ENCODE results near the gene NOD2.

NOD2 gene

GRCh38 chr16:50683689-50684374 is 9.6 kb upstream of the NOD2 start:
- Histone ChIP-seq H3K23ac (ENCODE audit: low read depth, low read length, poor library complexity) (peak overlapping the region; percentile 6), H2BK5ac (ENCODE audit: low read length) (no peak overlapping the region), H3K18ac (ENCODE audit: low read length) (no peak overlapping the region), H2BK15ac (ENCODE audit: low read length) (no peak overlapping the region), H3K36me3 (replicated peaks in 1 of 2; ENCODE audit: control insufficient read depth in 2 of 2, insufficient read depth in 2 of 2, low read length in 2 of 2) (no peaks in the 10 kb centered on the region), H3K4me2 (ENCODE audit: insufficient read depth, low read length, poor library complexity, severe bottlenecking) (no peak overlapping the region), H4K8ac (ENCODE audit: low read depth, low read length) (no peak overlapping the region), H3K79me1 (ENCODE audit: low read depth, low read length) (no peaks in the 10 kb centered on the region), H3K4ac (ENCODE audit: low read length) (no peak overlapping the region), H3K14ac (ENCODE audit: low read length) (no peak overlapping the region), H3K4me1 (ENCODE audit: control insufficient read depth in 2 of 2, insufficient read depth in 1 of 2, low read depth in 1 of 2, low read length in 2 of 2) (no peaks in the 10 kb centered on the region), H2AFZ (ENCODE audit: low read length) (no peak overlapping the region), H4K91ac (ENCODE audit: low read depth, low read length, poor library complexity) (no peak overlapping the region), H3K27me3 (ENCODE audit: control insufficient read depth in 3 of 3, insufficient read depth in 3 of 3, low read depth in 1 of 3, low read length in 3 of 3) (peaks cover 0 to 8% (median 2%) of the 10 kb centered on the region in 3 experiments), H3K9me3 (replicated peaks in 1 of 2; ENCODE audit: control insufficient read depth in 2 of 2, insufficient read depth in 1 of 2, low read depth in 1 of 2, low read length in 2 of 2) (no peaks in the 10 kb centered on the region), H3K4me3 (ENCODE audit: low read length in 2 of 2) (no peak overlapping the region), H3K9ac (ENCODE audit: low read depth, low read length, poor library complexity) (no peak overlapping the region), H3K27ac (replicated peaks; ENCODE audit: low read length) (no peak overlapping the region), H2AK5ac (ENCODE audit: low read depth, low read length) (no peak overlapping the region), H2BK12ac (ENCODE audit: low read length) (no peak overlapping the region), H2BK120ac (ENCODE audit: low read depth, low read length) (no peak overlapping the region)
- WGBS, 2 donors (ENCODE audit: extremely low coverage in 2 of 2, insufficient read length in 2 of 2, insufficient replicate concordance in 1 of 2): no CpG with 5 or more reads among the region's 14 CpGs
- no peak for DNase-seq (ENCODE audit: low spot score)

- no peak overlapping the region for H3K14ac ChIP-seq (ENCODE audit: low read length)
- H2BK12ac ChIP-seq (ENCODE audit: low read length): no peak overlapping the region
- DNase-seq (ENCODE audit: low spot score): no peak
- no peak overlapping the region for H2BK5ac ChIP-seq (ENCODE audit: low read length)
- H3K23ac ChIP-seq (ENCODE audit: low read depth, low read length, poor library complexity): no peak overlapping the region
- no peak overlapping the region for H3K18ac ChIP-seq (ENCODE audit: low read length)
- H3K4me1 ChIP-seq (ENCODE audit: control insufficient read depth in 2 of 2, insufficient read depth in 1 of 2, low read depth in 1 of 2, low read length in 2 of 2): no peaks in the 10 kb centered on the region
- H3K27me3 ChIP-seq (ENCODE audit: control insufficient read depth in 3 of 3, insufficient read depth in 3 of 3, low read depth in 1 of 3, low read length in 3 of 3): peaks cover 0 to 15% (median 2%) of the 10 kb centered on the region in 3 experiments
- no peaks in the 10 kb centered on the region for H3K9me3 ChIP-seq (replicated peaks in 1 of 2; ENCODE audit: control insufficient read depth in 2 of 2, insufficient read depth in 1 of 2, low read depth in 1 of 2, low read length in 2 of 2)
- no peak overlapping the region for H4K8ac ChIP-seq (ENCODE audit: low read depth, low read length)
- H3K9ac ChIP-seq (ENCODE audit: low read depth, low read length, poor library complexity): no peak overlapping the region
- no peak overlapping the region for H2BK120ac ChIP-seq (ENCODE audit: low read depth, low read length)
- H4K91ac ChIP-seq (ENCODE audit: low read depth, low read length, poor library complexity): no peak overlapping the region
- no peak overlapping the region for H2AK5ac ChIP-seq (ENCODE audit: low read depth, low read length)
- H3K36me3 ChIP-seq (replicated peaks in 1 of 2; ENCODE audit: control insufficient read depth in 2 of 2, insufficient read depth in 2 of 2, low read length in 2 of 2): no peaks in the 10 kb centered on the region
- H3K4me2 ChIP-seq (ENCODE audit: insufficient read depth, low read length, poor library complexity, severe bottlenecking): no peak overlapping the region
- no peak overlapping the region for H3K4ac ChIP-seq (ENCODE audit: low read length)
- no peak overlapping the region for H2AFZ ChIP-seq (ENCODE audit: low read length)
- no peaks in the 10 kb centered on the region for H3K79me1 ChIP-seq (ENCODE audit: low read depth, low read length)
- WGBS, 2 donors (ENCODE audit: extremely low coverage in 2 of 2, insufficient read length in 2 of 2, insufficient replicate concordance in 1 of 2): no CpG with 5 or more reads among the region's 11 CpGs
- no peak overlapping the region for H3K27ac ChIP-seq (replicated peaks; ENCODE audit: low read length)
- H2BK15ac ChIP-seq (ENCODE audit: low read length): no peak overlapping the region
- H3K4me3 ChIP-seq (ENCODE audit: low read length in 2 of 2): no peak overlapping the region
Measured at GRCh38 chr16:50684823-50685461, 8.5 kb upstream of the NOD2 start.

- Histone ChIP-seq H2BK15ac (ENCODE audit: low read length) (no peak overlapping the region), H2BK5ac (ENCODE audit: low read length) (no peak overlapping the region), H3K4me3 (ENCODE audit: low read length in 2 of 2) (no peak overlapping the region), H3K27me3 (ENCODE audit: control insufficient read depth in 3 of 3, insufficient read depth in 3 of 3, low read depth in 1 of 3, low read length in 3 of 3) (peaks cover 0 to 19% (median 2%) of the 10 kb centered on the region in 3 experiments), H3K9me3 (replicated peaks in 1 of 2; ENCODE audit: control insufficient read depth in 2 of 2, insufficient read depth in 1 of 2, low read depth in 1 of 2, low read length in 2 of 2) (no peaks in the 10 kb centered on the region), H3K36me3 (replicated peaks in 1 of 2; ENCODE audit: control insufficient read depth in 2 of 2, insufficient read depth in 2 of 2, low read length in 2 of 2) (no peaks in the 10 kb centered on the region), H2BK12ac (ENCODE audit: low read length) (no peak overlapping the region), H3K4me1 (ENCODE audit: control insufficient read depth in 2 of 2, insufficient read depth in 1 of 2, low read depth in 1 of 2, low read length in 2 of 2) (no peaks in the 10 kb centered on the region), H2AFZ (ENCODE audit: low read length) (no peak overlapping the region), H3K27ac (replicated peaks; ENCODE audit: low read length) (no peak overlapping the region), H3K23ac (ENCODE audit: low read depth, low read length, poor library complexity) (no peak overlapping the region), H2AK5ac (ENCODE audit: low read depth, low read length) (no peak overlapping the region), H4K91ac (ENCODE audit: low read depth, low read length, poor library complexity) (no peak overlapping the region), H3K4me2 (ENCODE audit: insufficient read depth, low read length, poor library complexity, severe bottlenecking) (no peak overlapping the region), H3K9ac (ENCODE audit: low read depth, low read length, poor library complexity) (no peak overlapping the region), H3K4ac (ENCODE audit: low read length) (no peak overlapping the region), H3K79me1 (ENCODE audit: low read depth, low read length) (no peaks in the 10 kb centered on the region), H2BK120ac (ENCODE audit: low read depth, low read length) (no peak overlapping the region), H3K14ac (ENCODE audit: low read length) (no peak overlapping the region), H4K8ac (ENCODE audit: low read depth, low read length) (no peak overlapping the region), H3K18ac (ENCODE audit: low read length) (no peak overlapping the region)
- no peak for DNase-seq (ENCODE audit: low spot score)
- WGBS, 2 donors (ENCODE audit: extremely low coverage in 2 of 2, insufficient read length in 2 of 2, insufficient replicate concordance in 1 of 2): no CpG with 5 or more reads among the region's 8 CpGs
Measured at GRCh38 chr16:50685462-50686063, 7.8 kb upstream of the NOD2 start.

GRCh38 chr16:50688083-50688482 is 5.3 kb upstream of the NOD2 start:
- no CpG with 5 or more reads among the region's 12 CpGs for WGBS, 2 donors (ENCODE audit: extremely low coverage in 2 of 2, insufficient read length in 2 of 2, insufficient replicate concordance in 1 of 2)
- Histone ChIP-seq H2AK5ac (ENCODE audit: low read depth, low read length) (no peak overlapping the region), H3K18ac (ENCODE audit: low read length) (no peak overlapping the region), H3K4me3 (ENCODE audit: low read length in 2 of 2) (no peak overlapping the region), H3K27me3 (ENCODE audit: control insufficient read depth in 3 of 3, insufficient read depth in 3 of 3, low read depth in 1 of 3, low read length in 3 of 3) (peaks cover 2 to 41% (median 9%) of the 10 kb centered on the region in 3 experiments), H4K8ac (ENCODE audit: low read depth, low read length) (no peak overlapping the region), H3K23ac (ENCODE audit: low read depth, low read length, poor library complexity) (no peak overlapping the region), H2AFZ (ENCODE audit: low read length) (peak overlapping the region; percentile 13), H2BK120ac (ENCODE audit: low read depth, low read length) (no peak overlapping the region), H2BK5ac (ENCODE audit: low read length) (no peak overlapping the region), H3K14ac (ENCODE audit: low read length) (no peak overlapping the region), H4K91ac (ENCODE audit: low read depth, low read length, poor library complexity) (no peak overlapping the region), H2BK12ac (ENCODE audit: low read length) (no peak overlapping the region), H3K79me1 (ENCODE audit: low read depth, low read length) (no peaks in the 10 kb centered on the region), H3K4me1 (ENCODE audit: control insufficient read depth in 2 of 2, insufficient read depth in 1 of 2, low read depth in 1 of 2, low read length in 2 of 2) (peaks cover 0 to 1% of the 10 kb centered on the region in 2 donors), H2BK15ac (ENCODE audit: low read length) (no peak overlapping the region), H3K4ac (ENCODE audit: low read length) (no peak overlapping the region), H3K9me3 (replicated peaks in 1 of 2; ENCODE audit: control insufficient read depth in 2 of 2, insufficient read depth in 1 of 2, low read depth in 1 of 2, low read length in 2 of 2) (no peaks in the 10 kb centered on the region), H3K27ac (replicated peaks; ENCODE audit: low read length) (no peak overlapping the region), H3K36me3 (replicated peaks in 1 of 2; ENCODE audit: control insufficient read depth in 2 of 2, insufficient read depth in 2 of 2, low read length in 2 of 2) (no peaks in the 10 kb centered on the region), H3K9ac (ENCODE audit: low read depth, low read length, poor library complexity) (no peak overlapping the region), H3K4me2 (ENCODE audit: insufficient read depth, low read length, poor library complexity, severe bottlenecking) (no peak overlapping the region)
- no peak for DNase-seq (ENCODE audit: low spot score)

Data from neuronal stem cell (in vitro differentiated cells).